HG03439 (cell line): Measurements from ENCODE around the gene TENM4.

Experiments
- ATAC-seq: cut with Tn5 transposase; IDR thresholded peaks from one replicate; pipeline ENCODE4 v1.9.1; 2021; ENCODE audit warnings: mild to moderate bottlenecking, moderate library complexity; ENCODE audit not compliant: unreplicated experiment

The TENM4 gene

DNA sequence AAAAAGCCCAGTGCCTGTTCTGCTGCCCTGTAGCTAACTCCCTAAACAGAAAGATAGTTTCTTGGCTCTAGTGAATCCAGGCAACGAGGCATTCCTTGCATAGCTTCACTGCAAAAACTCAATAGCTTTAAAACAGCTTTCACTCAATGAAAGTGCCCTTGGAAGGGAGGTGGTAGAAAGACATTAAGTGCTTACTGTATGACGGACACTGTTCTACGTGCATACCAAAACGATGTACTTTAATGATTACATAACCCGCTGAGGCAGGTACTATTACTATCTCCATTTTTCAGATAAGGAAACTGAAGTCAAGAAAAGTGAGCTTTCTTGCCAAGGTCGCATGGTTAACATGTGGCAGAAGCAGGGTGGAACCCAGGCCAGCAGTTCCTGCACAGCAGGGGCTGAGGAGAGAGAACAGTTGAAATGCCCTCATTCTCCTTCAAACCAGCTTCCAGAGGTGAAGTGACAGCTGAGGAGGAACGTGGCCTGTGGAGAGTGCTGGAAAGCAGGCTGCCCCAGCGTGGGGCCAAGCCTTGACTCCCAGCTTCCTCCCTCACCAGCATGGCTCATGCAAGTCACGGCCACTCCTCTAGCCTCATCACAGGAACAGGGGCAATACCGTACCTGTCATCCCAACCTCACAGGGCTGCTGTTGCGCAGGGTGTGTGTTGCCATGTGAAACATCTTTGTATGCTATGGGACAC is 638.6 kb downstream of the TENM4 start:
- ATAC-seq = no peak

- ATAC-seq = no peak
Measured at GRCh38 chr11:78801161-78801884, 639.5 kb downstream of the TENM4 start.

DNA sequence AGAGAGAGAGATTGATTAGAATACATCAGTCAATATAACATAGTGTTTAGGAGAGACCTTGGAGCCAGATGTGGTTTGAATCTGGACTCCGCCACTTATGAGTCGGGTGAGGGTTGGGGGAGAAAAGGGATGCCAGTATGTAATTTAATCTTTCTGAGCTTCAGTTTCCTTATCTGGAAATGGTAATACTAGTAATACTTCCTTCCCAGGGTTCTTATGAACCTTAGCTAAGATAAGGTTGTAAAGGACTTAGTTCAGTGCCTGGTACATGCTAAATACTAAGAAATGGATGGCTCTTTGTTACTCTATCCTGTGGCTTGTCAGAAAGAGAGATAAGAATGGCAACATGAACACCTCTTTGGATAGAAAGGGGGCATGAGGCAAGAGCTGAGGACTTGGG is 640.1 kb downstream of the TENM4 start:
- no peak for ATAC-seq

DNA sequence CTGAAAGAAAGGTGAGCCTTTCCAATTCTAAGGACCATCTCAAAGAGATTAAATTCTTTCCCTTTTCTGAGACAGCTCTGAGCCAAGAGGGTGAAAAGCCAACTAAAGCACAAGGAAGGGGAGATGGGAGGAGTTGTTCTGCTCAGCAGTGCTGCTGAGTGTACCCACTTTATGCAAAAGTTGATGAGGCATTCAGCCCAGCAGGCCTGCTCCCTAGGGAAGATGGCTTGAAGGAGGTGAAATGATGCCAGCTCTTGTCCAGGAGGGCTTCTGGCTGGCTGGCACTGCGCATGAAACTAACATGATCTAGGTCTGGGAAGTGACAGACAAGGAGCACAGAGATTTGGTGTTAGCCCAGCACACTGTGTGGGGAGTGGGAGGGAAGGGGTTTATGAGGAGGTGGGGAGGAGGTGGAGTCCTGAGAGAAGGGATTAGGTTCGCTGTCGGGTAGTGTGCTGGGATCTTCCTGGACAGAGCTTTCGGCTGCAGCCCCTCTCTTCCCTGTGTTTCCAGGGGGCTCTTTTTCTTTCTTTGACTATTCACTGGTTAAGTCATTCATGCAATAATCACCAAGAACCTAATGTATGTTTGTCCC is 640.6 kb downstream of the TENM4 start:
- ATAC-seq = no peak

DNA sequence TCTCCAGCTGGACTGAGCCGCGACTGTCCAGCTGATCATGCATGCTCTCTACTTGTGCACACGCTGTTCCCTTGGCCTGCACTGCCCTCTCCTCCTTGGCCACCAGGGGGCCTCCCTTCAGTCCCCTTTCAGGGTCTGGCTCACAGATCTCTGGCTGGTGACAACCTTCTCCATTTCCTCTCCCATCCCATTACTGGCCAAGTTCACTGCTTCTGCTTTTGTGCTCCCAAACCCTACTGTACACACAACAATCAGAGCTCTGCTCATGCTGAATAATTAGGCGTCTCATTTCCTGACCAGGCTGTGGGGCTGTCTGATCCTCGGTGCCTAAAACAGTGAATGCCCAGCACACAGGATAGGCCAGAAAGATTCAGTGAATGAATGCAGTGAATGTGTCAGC is 642.2 kb downstream of the TENM4 start:
- ATAC-seq = peak; percentile 83

DNA sequence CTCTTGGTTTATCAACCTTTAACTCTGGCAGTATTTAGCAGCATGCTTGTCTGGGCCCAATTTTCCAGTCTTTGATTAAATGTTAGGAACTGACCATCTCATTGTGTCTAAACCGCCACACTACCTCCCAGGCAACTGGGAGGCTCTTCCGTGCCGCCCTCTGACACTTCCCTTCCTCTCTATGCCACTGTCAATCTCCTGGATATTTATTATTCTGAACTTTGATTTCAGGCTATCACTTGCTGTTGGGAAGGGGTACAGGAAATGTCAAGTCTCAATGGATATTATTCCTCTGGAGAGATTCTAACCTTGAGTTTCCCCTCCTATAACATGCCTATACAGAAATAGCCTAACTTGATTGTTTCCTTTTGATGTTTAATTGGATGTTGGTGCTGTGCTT is 643.3 kb downstream of the TENM4 start:
- ATAC-seq = no peak

DNA sequence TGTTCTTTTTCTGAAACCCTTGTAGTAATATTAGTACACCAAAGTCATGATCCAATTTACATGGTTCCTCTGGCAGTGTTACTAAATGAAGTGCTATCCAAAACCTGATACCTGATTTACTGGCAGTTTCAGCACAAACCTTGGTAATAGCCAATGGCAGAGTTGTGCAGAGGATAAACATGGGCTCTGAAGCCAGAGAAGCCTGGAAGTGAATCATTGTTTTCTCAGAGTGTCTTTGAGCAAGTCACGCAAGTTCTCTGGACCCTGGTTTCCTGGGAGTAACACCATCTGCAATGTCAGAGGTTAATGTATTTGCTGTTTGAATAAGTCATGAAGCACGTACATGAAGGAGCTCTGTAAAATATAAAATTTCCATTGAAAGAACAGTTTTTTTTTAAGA is 643.9 kb downstream of the TENM4 start:
- no peak for ATAC-seq

GRCh38 chr11:78795621-78796261 is 645.1 kb downstream of the TENM4 start:
- ATAC-seq = no peak

GRCh38 chr11:78791964-78792363 is 648.9 kb downstream of the TENM4 start:
- no peak for ATAC-seq

DNA sequence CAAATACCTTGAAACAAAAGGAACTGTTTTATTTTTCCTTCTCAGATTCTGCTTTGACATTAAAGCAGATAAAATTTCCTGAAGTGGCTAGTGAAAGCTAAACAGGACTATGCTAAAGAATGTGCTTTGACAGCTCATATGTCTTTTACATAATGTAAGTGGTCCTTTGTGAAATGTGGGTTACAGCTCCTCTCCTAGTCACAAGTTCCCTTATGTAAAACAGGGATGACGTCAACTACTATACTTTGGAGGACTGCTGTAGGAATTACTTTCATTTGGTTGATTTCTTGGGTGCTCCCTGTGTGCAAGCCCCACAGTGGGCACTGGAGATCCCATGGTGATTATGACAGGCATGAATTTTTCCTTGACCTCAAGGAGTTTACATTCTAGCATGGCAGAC is 649.6 kb downstream of the TENM4 start:
- no peak for ATAC-seq

DNA sequence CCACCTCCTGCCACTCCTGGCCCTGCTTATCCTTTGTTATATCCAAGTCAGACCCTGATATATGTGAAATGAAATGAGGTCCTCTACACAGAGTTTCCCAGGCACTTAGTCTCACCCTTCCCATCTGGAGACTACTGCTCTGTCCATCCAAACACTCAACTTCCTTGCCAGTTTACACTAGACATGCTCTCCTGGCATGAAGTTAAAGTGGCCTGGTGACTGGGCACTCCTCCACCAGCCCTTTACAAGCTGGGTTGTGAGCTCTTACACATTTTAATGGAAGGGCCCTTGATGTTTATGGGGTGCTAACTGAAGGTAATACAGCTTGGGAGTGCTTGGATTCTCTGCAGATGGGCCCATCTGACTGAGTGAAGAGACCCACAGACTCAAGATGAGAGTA is 650.0 kb downstream of the TENM4 start:
- no peak for ATAC-seq

DNA sequence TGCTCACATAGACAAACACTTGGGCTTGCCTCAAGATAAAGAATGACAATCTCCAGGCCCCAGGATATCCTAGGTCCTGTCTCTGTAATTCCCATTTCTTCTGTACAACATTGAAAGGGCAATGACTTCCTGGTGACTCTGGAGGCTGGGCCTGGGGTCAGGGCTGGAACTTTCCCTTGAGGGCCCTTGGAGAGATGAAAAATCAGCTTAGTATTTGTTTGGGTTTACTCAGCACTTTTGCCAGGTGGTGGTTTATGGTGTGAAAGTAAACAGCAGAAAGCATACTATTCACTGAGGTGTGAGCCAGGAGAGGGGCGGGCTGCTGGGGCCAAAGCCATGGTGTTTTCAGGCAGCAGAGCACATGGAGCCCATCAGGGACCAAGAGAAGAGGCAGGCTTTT is 651.5 kb downstream of the TENM4 start:
- no peak for ATAC-seq

DNA sequence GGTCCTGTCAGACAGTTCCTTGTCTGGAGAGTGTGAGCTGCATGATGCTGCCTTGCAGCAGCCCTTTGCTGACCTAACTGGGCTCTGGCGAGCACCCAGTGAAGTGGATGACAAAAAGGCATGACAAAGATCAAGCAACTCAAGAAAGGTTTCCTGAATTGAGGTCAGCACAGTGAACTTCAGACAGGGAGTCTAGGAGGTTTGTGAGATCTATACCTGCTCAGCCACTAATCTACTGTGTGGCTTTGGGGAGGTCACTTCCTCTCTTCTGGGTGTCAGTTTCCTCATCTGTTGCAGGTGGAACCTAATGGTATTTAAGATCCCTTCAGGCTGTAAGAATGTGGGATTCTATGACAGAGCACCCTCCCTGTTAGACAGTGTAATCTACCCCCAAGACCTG is 652.3 kb downstream of the TENM4 start:
- ATAC-seq = no peak

DNA sequence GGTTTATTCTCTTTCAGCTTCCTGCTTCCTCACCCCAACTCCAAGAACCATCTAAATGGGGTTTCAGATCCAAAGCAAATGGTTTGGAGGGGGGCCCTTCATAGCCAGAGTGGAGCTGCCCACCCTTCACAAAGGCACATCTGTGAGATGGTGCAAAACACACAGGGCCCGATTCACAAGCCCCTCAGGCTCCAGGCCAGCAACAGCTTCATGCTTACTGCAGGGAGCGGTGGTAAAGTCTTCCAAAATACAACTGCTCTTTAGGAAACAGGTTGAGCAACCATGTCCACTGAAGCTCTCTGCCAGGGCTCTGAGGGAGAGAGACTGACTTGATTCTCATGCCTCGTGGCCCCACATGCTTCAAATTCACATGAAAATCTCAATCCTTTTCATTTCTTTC is 653.1 kb downstream of the TENM4 start:
- no peak for ATAC-seq

DNA sequence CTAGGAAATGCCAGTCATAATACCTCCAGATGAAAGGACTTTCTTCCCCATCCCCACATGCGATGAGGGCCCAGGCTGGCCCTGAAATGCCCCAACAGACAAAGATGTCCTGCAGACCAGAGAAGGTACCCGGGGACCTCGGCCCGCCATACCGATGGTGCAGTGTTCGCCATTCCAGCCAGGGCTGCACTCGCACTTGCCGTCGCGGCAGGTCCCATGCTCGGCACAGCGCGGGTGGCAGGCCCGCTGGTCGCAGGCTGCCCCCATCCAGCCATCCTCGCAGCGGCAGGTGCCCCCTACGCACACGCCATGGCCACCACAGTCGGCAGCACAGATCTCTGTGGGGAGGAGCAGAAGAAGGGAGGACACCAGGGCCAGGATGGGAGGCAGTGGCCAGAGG is 654.1 kb downstream of the TENM4 start:
- no peak for ATAC-seq

- ATAC-seq = no peak
Measured at GRCh38 chr11:78786086-78786485, 654.7 kb downstream of the TENM4 start.

GRCh38 chr11:78784321-78785061 is 656.3 kb downstream of the TENM4 start:
- ATAC-seq = no peak

GRCh38 chr11:78783846-78784245 is 657.0 kb downstream of the TENM4 start:
- ATAC-seq = no peak

- ATAC-seq = no peak
Measured at GRCh38 chr11:78783301-78783700, 657.5 kb downstream of the TENM4 start.

GRCh38 chr11:78782725-78783124 is 658.1 kb downstream of the TENM4 start:
- ATAC-seq = no peak

- no peak for ATAC-seq
Measured at GRCh38 chr11:78780889-78781288, 659.9 kb downstream of the TENM4 start.
